CD14-positive monocyte (primary cell): ENCODE results near the gene CGNL1. TPM values are rescaled to one million over a fixed set of nuclear protein-coding genes. Genes with fewer than 3 reads are reported as not detected.

Experiments
- DNase-seq, 3 donors: peaks; one replicate each; pipeline ENCODE4 v3.0.0-alpha.2; 2011 to 2022
- H2AFZ ChIP-seq: 2 replicates; pipeline ENCODE4 v1.6.0; 2012; ENCODE audit warnings: mild to moderate bottlenecking, low read depth, low read length, inconsistent platforms; ENCODE audit not compliant: insufficient read depth, poor library complexity, severe bottlenecking
- H3K27ac ChIP-seq, 2 donors: 1 replicate in 1 of 2; 2 replicates in 1 of 2; pipeline ENCODE4 v1.5.1; 2012 to 2013; ENCODE audit warnings: low read length in 2 of 2, control low read depth in 1 of 2, inconsistent platforms in 1 of 2, low read depth in 1 of 2, mild to moderate bottlenecking in 1 of 2
- H3K27me3 ChIP-seq, 2 donors: one replicate each; pipeline versions ENCODE4 v1.6.0 to v1.6.1; 2011 to 2013; ENCODE audit warnings: low read length in 2 of 2; ENCODE audit not compliant: control insufficient read depth in 2 of 2, insufficient read depth in 2 of 2
- H3K36me3 ChIP-seq, 2 donors: replicated peaks in 1 of 2; 1 replicate in 1 of 2; 2 replicates in 1 of 2; pipeline versions ENCODE4 v1.5.1 to v1.6.1; 2012 to 2013; ENCODE audit warnings: low read length in 2 of 2, control low read depth in 1 of 2, inconsistent platforms in 1 of 2, mild to moderate bottlenecking in 1 of 2; ENCODE audit not compliant: insufficient read depth in 2 of 2, control insufficient read depth in 1 of 2
- H3K4me1 ChIP-seq, 2 donors: 1 replicate in 1 of 2; 2 replicates in 1 of 2; pipeline versions ENCODE4 v1.5.1 to v1.6.1; 2012 to 2013; ENCODE audit warnings: low read length in 2 of 2, control low read depth in 1 of 2, inconsistent platforms in 1 of 2, mild to moderate bottlenecking in 1 of 2, moderate library complexity in 1 of 2; ENCODE audit not compliant: insufficient read depth in 2 of 2, control insufficient read depth in 1 of 2
- H3K4me2 ChIP-seq: replicated peaks from 2 replicates; pipeline ENCODE3; 2012; ENCODE audit warnings: low read length, moderate library complexity, mild to moderate bottlenecking; ENCODE audit not compliant: poor library complexity, severe bottlenecking; ENCODE audit errors: extremely low read depth
- H3K4me3 ChIP-seq, 3 experiments: fragments of 200-600 bp in 1 of 3; sonication (generic) in 1 of 3; replicated peaks in 1 of 3; 1 replicate in 2 of 3; 2 replicates in 1 of 3; pipeline ENCODE4 v1.5.1; 2011 to 2013; ENCODE audit warnings: low read length in 3 of 3, mild to moderate bottlenecking in 3 of 3, control low read depth in 2 of 3, low read depth in 2 of 3, inconsistent platforms in 1 of 3, moderate library complexity in 1 of 3
- H3K79me2 ChIP-seq: 2 replicates; pipeline ENCODE4 v1.6.0; 2012; ENCODE audit warnings: mild to moderate bottlenecking, control low read depth, inconsistent platforms, low read length, moderate library complexity; ENCODE audit not compliant: insufficient read depth
- H3K9ac ChIP-seq: 2 replicates; pipeline ENCODE4 v1.6.0; 2017; ENCODE audit warnings: low read length, mild to moderate bottlenecking; ENCODE audit not compliant: insufficient read depth, poor library complexity, severe bottlenecking
- H3K9me3 ChIP-seq, 2 donors: replicated peaks in 1 of 2; 1 replicate in 1 of 2; 2 replicates in 1 of 2; pipeline versions ENCODE4 v1.5.1 to v1.6.1; 2012 to 2013; ENCODE audit warnings: low read length in 2 of 2, control low read depth in 1 of 2; ENCODE audit not compliant: control insufficient read depth in 1 of 2, insufficient read depth in 1 of 2
- H4K20me1 ChIP-seq: 2 replicates; pipeline ENCODE4 v1.6.0; 2012; ENCODE audit warnings: mild to moderate bottlenecking, low read length, control low read depth, moderate library complexity; ENCODE audit not compliant: insufficient read depth
- H3K27ac Mint-ChIP-seq, 7 donors: one replicate each; pipeline ENCODE4 v1.8.0; 2020; ENCODE audit warnings: mild to moderate bottlenecking in 7 of 7, mixed read lengths in 7 of 7, moderate library complexity in 6 of 7, inconsistent platforms in 2 of 7
- H3K27me3 Mint-ChIP-seq, 3 donors: one replicate each; pipeline ENCODE4 v1.8.0; 2021 to 2022; ENCODE audit warnings: low read depth in 3 of 3, mild to moderate bottlenecking in 3 of 3, mixed read lengths in 3 of 3, moderate library complexity in 3 of 3, inconsistent platforms in 1 of 3
- H3K36me3 Mint-ChIP-seq, 2 donors: one replicate each; pipeline ENCODE4 v1.8.0; 2020; ENCODE audit warnings: mixed read lengths in 2 of 2, inconsistent platforms in 1 of 2, mild to moderate bottlenecking in 1 of 2
- H3K4me1 Mint-ChIP-seq: one replicate; pipeline ENCODE4 v1.8.0; 2020; ENCODE audit warnings: mild to moderate bottlenecking, mixed read lengths
- H3K4me3 Mint-ChIP-seq, 2 donors: one replicate each; pipeline ENCODE4 v1.8.0; 2020; ENCODE audit warnings: mild to moderate bottlenecking in 2 of 2, mixed read lengths in 2 of 2, moderate library complexity in 1 of 2
- H3K9me3 Mint-ChIP-seq, 7 donors: one replicate each; pipeline ENCODE4 v1.8.0; 2020 to 2022; ENCODE audit warnings: mixed read lengths in 7 of 7, mild to moderate bottlenecking in 6 of 7, moderate library complexity in 6 of 7, inconsistent platforms in 2 of 7
- WGBS: methylation state at CpG from one replicate; pipeline ENCODE4 v1.1.5; 2013; ENCODE audit warnings: missing lambda C conversion rate; ENCODE audit not compliant: insufficient coverage; 5-methylcytosine and 5-hydroxymethylcytosine counted together
- intact Hi-C, 2 donors: fragments of 100-400 bp; cut with micrococcal nuclease; formaldehyde crosslinking; loops; one replicate each; pipeline versions ENCODE4 v1.15.0 to v1.15.1; 2023
- polyA plus RNA-seq, 3 donors: library from polyadenylated mRNA; depleted of rRNA in 1 of 3; unstranded in 2 of 3; stranded (reverse) in 1 of 3; fragments of 300-500 nt in 2 of 3; fragments of >200 nt in 1 of 3; fragmentation: Illumina TruSeq in 2 of 3; gene quantifications; 1 replicate in 2 of 3; 2 replicates in 1 of 3; pipeline ENCODE4 v1.2.3, GENCODE V29; 2012 to 2021
- TF ChIP-seq, protein P1 (sequence below): fragments of 200-600 bp; IDR thresholded peaks from one replicate; pipeline ENCODE4 v1.8.0; 2022; ENCODE audit warnings: antibody characterized with exemption, mild to moderate bottlenecking

Gene CGNL1
- polyA plus RNA-seq, 3 donors = not detected

DNA sequence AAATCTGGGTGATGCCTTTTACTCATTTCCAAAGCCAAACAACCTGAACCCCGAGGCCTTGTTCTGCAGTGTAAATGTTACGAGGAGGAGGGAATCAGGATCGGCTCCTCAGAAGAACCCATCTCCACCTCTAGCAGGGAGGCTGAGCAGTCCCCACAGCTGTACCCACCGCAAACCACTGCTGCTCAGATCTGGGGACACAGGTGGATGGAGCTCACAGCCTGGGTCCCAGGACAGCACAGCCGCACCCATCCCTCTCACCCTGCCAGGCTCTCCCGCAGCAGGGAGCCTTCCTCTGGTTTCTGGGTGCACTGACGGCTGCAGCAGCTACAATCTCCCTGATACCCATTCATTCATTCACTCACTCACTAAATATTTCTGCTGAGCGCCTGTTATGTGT lies 44.0 kb upstream of the CGNL1 start:
- intact Hi-C loops = no loop called here
- H3K79me2 ChIP-seq = no peaks in the 10 kb centered on the region
- TF ChIP-seq, protein P1, sequence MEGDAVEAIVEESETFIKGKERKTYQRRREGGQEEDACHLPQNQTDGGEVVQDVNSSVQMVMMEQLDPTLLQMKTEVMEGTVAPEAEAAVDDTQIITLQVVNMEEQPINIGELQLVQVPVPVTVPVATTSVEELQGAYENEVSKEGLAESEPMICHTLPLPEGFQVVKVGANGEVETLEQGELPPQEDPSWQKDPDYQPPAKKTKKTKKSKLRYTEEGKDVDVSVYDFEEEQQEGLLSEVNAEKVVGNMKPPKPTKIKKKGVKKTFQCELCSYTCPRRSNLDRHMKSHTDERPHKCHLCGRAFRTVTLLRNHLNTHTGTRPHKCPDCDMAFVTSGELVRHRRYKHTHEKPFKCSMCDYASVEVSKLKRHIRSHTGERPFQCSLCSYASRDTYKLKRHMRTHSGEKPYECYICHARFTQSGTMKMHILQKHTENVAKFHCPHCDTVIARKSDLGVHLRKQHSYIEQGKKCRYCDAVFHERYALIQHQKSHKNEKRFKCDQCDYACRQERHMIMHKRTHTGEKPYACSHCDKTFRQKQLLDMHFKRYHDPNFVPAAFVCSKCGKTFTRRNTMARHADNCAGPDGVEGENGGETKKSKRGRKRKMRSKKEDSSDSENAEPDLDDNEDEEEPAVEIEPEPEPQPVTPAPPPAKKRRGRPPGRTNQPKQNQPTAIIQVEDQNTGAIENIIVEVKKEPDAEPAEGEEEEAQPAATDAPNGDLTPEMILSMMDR = no peak
- H3K27me3 ChIP-seq = no peaks in the 10 kb centered on the region
- no peak overlapping the region for H3K27ac Mint-ChIP-seq
- H3K4me1 ChIP-seq = no peaks in the 10 kb centered on the region
- H4K20me1 ChIP-seq = no peaks in the 10 kb centered on the region
- H3K4me3 Mint-ChIP-seq = no peak overlapping the region
- H3K4me3 ChIP-seq = no peak overlapping the region
- no peaks in the 10 kb centered on the region for H3K36me3 ChIP-seq
- no peak overlapping the region for H3K27ac ChIP-seq
- H3K9ac ChIP-seq = no peak overlapping the region
- H3K27me3 Mint-ChIP-seq = peaks cover 3 to 8% (median 7%) of the 10 kb centered on the region in 3 donors
- no peaks in the 10 kb centered on the region for H3K9me3 ChIP-seq
- H2AFZ ChIP-seq = no peak overlapping the region
- no peaks in the 10 kb centered on the region for H3K36me3 Mint-ChIP-seq
- no peak overlapping the region for H3K4me2 ChIP-seq
- 98% methylated on average over 5 of the region's 8 CpGs for WGBS
- peaks cover 7% of the 10 kb centered on the region for H3K4me1 Mint-ChIP-seq
- H3K9me3 Mint-ChIP-seq = peaks cover 0 to 1% (median 0%) of the 10 kb centered on the region in 7 donors
- DNase-seq = no peak

DNA sequence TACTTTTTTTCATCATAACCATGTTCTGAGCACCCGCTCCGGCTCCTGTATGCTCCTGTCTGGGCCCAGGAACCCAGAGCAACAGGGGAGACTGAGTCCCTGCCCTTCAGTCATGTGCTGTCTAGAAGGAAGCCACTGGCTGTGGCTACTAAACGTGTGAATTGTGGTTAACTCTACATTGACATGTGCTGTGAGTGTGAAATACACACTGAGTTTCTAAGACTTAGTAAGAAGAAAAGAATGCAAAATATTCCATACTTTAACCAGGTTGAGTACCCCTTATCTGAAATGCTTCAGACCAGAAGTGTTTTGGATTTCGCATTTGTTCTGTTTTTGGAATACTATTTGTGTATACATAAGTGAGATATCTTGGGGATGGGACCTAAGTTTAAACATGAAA lies 42.8 kb upstream of the CGNL1 start:
- no peak overlapping the region for H3K27ac ChIP-seq
- H3K4me3 Mint-ChIP-seq = no peak overlapping the region
- no peaks in the 10 kb centered on the region for H3K79me2 ChIP-seq
- no peak overlapping the region for H3K4me2 ChIP-seq
- H3K4me1 ChIP-seq = no peaks in the 10 kb centered on the region
- WGBS = 94% methylated on average over 2 of the region's 4 CpGs
- no peaks in the 10 kb centered on the region for H3K36me3 ChIP-seq
- H3K27me3 Mint-ChIP-seq = peaks cover 5 to 7% (median 7%) of the 10 kb centered on the region in 3 donors
- no peak overlapping the region for H2AFZ ChIP-seq
- no peaks in the 10 kb centered on the region for H3K36me3 Mint-ChIP-seq
- DNase-seq = no peak
- H4K20me1 ChIP-seq = no peaks in the 10 kb centered on the region
- no peaks in the 10 kb centered on the region for H3K27me3 ChIP-seq
- H3K27ac Mint-ChIP-seq = no peak overlapping the region
- H3K9me3 Mint-ChIP-seq = peaks cover 0 to 1% (median 0%) of the 10 kb centered on the region in 7 donors
- H3K4me3 ChIP-seq = no peak overlapping the region
- no peak overlapping the region for H3K9ac ChIP-seq
- peaks cover 15% of the 10 kb centered on the region for H3K4me1 Mint-ChIP-seq
- intact Hi-C loops = no loop called here
- TF ChIP-seq, protein P1 = no peak
- H3K9me3 ChIP-seq = no peaks in the 10 kb centered on the region
